GM21423 (cell line): ENCODE measurements around the gene CDH4.

Source experiments
- ATAC-seq: cut with Tn5 transposase; IDR thresholded peaks from one replicate; pipeline ENCODE4 v1.9.1; 2021; ENCODE audit warnings: mild to moderate bottlenecking, moderate library complexity; ENCODE audit not compliant: unreplicated experiment

The CDH4 gene

DNA sequence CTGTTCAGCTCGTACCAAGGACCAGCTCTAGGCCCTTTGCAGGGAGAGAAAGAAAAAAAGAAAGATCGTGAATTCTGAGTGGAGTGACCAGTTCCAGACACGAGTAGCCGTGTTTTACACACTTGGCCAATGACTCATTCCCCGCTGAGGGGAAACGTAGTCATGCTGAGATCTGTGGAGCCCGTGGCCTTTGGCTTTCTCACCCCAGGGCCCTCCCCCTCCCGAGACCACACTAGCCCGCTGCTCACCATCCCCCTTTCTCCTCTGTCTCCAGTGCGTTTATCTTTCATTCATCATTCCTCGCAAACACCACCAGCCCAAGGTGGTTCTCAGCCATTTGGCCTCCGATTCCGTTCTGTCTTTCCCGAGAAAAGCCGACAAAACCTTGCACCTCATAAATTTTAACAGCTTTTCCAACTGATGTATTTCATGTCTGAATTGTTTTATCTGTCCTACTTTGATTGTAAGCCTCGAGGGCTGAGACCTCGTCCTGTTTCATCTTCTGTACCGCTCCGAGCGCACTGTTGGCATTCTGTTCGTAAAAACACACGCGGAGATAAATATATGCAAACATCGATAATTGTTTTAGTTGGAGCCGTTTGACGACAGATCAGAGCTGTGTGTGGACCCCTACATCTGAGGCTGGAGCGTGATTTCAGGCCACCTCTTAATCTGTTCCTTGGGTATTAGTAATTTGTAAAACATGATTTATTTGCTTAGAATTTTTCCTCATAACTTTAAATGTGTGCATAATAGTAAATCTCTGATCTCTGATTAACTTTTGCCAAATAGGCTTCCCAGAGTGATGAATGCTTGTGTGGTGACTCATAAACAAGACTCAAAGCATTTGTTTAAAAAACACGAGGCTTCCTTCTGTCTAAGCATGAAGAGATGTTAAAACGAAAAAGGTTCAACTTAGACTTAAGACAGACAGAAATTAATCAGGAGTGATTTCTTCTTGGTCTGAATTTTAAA lies 336.6 kb downstream of the CDH4 start:
- no peak for ATAC-seq

DNA sequence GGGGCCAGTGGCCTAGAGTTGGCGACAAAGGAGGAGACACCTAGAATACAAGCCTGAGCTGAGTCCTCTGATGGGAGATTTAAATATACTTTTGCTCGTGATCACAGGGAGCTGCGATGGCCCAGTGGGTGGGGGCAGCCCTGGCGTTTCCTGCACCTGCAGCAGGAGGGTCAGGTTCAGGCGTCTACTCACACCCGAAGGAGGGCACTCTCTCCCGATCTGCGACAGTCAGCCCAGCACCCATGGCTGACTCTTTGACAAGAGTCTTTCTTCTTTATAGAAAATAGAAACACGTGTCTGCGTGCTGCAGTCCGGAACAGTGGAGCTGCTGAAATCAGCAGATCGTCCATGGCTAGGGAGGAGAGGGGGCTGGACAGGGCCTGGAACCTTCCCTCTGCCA lies 338.2 kb downstream of the CDH4 start:
- no peak for ATAC-seq

DNA sequence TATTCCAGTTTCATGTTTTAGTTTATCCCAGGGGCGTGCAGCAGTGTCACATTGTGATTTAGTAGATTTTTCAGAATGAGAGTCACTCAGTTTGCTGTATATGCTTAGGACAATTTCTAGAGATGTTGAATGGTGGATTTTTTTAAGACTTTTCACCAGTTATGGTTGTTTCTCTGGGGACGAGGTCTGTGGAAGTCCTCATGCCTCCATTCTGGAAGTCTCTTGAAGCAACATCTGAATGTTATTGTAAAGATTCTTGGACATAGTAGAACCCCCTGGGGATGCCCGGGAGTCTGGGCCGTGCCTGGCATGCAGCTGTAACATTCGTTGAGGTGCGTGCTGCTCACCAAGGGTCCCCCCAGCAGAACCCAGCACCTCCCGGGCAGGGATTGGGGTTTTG lies 341.5 kb downstream of the CDH4 start:
- no peak for ATAC-seq

DNA sequence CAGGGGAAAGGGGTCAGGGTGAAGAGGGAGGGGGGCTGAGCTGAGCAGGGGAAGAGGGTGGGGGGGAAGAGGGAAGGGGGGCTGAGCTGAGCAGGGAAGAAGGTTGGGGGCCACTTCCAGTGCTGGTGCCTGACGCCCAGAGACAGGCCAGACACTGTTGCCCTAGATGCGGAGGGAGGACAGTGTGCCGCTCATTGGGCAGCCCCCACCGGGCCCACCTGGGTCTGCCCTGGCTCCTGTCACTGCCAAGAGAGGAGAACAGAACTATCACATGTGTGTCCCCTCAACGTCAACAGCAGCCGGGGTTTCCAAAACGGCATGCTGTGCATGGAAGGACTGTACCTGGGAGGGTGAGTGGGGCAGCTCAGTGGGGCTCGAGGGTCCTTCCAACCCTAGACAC lies 342.1 kb downstream of the CDH4 start:
- ATAC-seq: no peak

DNA sequence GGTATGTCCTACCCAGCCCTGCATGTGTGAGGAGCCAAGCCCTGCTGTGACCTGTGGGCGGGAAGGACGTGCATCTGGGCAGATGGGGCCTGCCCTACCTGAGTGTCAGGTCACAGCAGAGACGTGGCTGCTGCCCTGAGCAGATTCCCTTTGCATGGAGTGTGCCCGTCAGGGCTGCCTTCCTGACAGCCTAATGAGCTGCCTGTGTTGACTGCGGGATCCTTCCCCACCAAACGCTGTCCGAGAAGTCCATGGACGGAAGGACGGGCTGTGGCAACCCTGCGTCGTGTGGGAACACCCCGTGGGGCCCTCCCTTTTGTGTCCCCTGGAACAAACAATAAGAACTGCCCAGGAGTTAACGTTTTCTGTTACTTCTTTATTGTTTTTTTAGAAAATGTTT lies 343.2 kb downstream of the CDH4 start:
- no peak for ATAC-seq

DNA sequence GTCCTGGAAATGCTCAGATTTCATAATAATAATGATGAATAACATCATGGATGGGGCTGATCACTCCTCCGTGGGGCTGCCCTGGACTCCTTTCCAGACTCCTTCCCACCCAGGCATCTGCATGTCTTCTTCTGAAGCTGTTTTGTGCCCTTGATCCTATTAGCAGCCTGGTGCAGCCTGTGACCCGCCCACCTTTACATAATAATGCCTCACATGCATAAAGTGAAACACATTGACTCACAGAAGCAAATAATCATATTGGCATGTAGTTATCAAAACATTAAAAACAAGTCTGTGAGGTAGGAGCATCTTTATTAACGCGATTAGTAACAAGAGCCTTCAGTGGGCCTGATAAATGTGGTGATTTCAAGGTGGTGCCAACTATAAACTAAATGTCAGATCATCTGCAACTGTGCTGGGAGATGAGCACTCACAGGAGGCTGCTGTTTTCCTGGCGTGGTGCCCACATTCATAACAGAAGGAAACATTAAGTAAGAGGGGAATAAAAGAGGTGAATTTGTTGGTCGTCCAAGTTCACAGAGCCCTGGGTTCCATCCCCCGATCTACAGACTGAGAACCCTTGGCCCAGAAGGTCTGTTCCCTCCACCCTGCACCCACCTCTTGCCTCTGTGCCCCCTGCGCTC lies 344.7 kb downstream of the CDH4 start:
- no peak for ATAC-seq

DNA sequence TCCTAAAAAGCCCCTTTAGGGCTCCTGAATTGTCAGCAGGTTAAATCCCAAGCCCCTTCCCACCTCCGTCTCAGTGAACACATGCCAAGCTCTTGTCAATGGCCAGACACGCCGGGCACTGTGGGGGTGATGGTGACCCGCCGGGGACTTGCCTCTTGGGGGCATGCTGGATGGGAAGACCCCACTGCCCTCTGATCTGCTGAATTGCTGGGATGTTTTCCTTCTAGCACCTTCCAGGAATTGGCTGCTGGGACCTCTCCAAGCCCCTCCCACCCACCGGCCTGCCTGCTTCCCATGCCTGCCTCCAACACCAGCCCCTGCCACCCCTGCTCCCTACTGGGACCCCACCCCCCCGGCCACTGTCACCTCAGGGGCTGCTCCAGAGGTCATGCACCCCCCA lies 345.9 kb downstream of the CDH4 start:
- ATAC-seq: no peak

DNA sequence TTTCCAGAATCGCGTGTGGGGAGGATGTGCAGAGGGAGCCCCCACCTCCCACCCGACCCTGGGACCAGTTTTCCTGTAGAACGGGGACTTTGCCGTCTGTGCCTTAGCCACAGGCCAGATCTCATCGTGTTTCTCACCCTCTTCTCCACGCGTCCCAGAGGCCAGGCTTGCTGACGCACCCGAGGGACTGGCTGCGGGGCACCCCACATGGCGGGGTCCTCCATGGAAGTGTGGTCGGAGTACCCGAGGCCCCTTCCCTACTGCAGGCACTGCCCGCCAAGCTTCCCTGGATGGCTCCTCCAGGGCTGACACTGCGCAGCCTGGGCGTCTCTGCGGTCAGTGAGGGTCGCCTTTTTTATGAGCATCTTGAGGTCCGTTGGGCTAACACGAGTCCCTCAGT lies 346.5 kb downstream of the CDH4 start:
- ATAC-seq: no peak

DNA sequence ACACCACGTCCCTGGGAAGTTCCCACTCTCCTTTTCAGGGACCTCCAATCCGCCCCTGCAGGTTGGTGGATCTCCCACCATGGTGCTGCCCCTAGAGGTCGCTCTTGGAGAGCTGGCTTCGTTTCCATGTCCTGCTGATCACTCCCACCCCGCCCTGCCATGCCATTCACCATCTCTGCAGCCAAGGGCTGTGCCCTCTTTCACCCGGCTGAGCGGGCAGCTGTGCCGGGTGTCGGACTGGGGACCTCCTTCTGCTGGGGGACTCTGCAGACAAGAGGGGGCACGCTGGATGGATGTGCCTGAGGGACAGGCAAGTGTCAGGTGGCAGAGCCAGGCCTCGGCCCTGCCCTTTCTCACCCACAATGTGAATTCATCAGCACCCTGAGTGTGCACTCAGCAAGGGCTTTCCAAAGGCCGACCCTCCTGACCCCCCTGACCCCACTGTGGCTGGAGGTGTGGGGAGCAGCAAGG lies 347.0 kb downstream of the CDH4 start:
- no peak for ATAC-seq

DNA sequence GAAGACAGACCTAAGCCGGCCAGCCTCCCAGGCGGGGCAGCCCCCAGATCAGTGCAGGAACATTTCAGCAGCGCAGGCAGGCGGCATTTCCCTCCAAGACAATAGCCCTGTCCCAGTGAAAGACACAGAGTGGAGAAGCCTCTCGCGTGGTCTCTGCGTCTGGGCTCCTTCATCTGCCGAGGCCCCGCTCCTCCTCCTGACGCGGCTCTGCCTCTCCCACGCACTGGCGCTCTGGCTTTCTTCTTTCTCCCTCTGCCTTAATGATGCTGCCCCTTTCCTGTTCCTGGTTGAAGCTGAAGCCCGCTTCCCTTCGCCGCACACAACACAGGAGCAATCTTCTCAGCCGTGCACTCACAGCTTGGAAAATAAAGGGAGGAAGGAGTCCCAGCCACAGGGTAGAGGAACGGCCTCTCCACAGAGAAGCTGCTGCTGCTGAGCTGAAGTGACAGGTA lies 347.5 kb downstream of the CDH4 start:
- no peak for ATAC-seq

DNA sequence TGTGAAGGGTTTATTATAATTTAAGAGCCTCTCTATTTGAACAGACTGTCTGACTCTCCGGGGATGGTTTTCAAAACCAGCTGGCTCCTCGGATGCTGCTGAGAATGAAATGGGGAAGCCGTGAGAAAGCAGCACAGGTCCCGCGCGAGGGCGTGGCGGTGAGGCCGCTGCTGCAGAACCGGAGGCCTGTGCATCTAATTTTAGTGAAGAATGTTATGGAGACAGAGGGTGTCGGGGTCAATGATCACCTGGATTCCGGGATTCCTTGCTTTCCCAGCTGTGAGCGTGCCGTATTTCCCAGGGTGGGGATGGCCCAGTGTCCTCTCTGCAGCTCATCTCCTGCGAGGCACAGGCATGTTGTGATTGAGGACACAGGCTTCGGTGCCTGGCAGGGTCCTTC lies 348.0 kb downstream of the CDH4 start:
- no peak for ATAC-seq

DNA sequence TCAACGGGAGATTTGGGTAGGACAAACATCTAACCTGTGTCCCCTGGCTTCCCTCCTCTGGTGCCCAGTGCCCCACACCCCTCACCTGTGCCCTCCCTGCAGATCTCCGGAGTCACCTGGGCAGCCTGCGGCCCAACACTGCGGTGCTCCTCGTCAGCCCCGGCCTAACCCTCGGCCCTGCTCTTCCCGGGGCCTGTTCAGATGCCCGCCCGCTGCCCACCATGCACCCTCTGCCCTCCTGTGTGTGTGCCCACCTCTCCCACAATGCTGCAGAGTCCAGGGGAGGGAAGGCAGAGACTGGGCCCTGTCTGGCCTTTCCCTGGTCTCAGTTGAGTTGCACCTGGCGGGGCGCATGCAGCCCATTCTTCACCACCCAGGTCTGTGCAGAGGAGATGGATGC lies 349.3 kb downstream of the CDH4 start:
- ATAC-seq: no peak

DNA sequence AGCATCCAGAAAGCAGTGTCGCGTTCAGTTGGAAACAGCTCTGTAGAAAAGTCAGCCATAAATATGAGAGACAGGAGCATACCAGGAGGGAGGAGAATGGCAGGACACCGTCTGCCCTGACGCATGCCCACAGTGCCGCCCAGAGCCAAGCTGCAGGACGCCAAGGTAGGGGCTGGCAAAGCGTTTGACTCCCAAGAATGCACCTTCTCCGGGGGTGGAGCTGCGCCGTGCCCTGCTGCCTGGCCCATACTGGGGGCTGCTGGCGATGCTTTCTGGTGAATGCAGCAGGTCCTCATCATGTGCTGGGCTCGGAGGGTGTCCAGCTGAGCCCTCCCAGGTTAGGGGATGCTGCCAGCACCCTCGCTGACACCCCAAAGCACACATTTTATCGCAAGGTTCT lies 349.8 kb downstream of the CDH4 start:
- ATAC-seq: no peak

DNA sequence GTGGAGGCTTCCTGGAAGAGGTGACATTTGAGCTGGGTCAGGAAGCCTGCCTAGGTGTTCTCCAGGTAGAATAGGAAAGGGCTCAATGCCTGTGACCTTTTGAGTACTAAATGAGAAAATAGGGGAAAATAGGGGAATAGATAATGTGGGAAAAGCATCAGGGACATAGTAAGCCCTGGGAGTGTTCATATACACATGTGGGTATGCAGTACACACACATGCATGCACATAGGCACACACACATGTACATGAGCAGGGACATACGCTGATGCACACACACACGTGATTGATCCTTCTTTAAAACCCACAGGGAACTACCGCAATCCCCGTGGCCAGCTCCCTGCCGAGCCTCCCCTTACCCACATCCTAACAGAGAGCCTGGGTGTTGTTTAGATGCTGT lies 351.7 kb downstream of the CDH4 start:
- ATAC-seq: no peak

DNA sequence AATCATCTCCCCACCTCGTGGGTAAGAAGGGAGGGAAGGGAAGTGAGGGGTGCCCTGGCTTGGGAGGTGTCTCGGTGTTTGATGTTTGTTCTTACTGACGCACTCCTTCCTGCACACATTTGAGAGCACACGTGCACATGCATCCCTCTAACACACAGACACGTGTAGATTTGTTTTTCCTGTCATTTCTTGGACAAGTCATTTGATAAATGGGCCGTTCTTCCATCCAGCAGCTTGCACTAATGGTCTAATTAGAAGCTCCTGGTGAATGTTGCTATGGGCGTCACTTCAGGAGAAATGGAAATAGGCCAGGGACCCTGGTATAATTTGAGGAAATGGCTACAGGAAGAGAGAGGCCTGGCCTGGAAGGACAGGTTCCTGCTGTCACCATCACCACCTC lies 352.5 kb downstream of the CDH4 start:
- ATAC-seq: no peak

DNA sequence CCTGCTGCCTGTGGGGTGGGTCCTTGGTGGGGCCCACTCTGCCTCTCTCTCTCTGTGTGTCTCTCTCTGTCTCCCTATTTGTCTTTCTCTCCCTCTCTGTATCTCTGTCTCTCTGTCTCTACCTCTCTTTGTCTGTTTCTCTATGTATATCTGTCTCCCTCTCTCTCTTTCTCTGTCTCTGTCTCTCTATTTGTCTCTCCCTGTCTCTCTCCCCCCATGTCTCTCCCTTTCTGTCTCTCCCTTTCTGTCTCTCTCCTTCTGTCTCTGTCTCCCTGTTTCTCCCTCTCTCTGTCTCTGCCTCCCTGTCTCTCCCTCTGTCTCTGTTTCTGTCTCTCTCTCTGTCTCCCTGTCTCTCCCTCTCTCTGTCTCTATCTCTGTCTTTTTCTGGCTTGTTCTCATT lies 353.2 kb downstream of the CDH4 start:
- ATAC-seq: no peak

DNA sequence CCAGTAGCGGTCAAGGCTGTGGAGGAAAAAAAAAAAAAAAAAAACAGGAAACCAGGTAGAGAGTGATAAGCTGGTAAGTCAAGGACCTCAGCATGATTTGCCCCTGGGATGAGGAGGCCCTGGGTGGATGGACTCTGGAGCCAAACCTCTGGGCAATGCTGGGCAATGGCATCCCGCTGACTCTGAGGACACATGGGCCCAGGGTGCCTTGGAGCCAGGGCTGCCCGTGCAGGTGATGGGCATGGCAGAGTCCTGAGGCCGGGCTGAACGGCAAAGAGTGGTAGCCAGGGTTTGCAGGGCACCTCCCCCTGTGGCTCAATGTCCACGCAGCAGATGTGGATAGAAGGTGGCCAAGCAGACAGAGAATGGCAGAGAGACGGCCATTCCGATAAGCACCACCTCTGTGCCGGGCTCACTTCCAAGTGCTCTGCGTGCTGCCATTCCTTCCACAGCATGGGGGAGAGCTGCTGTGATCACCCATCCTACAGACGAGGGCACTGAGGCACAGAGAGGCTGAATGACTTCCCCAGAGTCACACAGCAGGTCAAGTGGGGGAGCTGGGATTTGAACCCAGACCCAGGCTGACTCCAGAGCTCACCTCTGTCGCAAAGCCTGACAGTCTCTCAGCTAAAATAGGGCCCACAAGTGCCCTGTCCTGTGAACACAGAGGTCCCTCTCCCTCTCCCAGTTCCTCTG lies 353.9 kb downstream of the CDH4 start:
- no peak for ATAC-seq

DNA sequence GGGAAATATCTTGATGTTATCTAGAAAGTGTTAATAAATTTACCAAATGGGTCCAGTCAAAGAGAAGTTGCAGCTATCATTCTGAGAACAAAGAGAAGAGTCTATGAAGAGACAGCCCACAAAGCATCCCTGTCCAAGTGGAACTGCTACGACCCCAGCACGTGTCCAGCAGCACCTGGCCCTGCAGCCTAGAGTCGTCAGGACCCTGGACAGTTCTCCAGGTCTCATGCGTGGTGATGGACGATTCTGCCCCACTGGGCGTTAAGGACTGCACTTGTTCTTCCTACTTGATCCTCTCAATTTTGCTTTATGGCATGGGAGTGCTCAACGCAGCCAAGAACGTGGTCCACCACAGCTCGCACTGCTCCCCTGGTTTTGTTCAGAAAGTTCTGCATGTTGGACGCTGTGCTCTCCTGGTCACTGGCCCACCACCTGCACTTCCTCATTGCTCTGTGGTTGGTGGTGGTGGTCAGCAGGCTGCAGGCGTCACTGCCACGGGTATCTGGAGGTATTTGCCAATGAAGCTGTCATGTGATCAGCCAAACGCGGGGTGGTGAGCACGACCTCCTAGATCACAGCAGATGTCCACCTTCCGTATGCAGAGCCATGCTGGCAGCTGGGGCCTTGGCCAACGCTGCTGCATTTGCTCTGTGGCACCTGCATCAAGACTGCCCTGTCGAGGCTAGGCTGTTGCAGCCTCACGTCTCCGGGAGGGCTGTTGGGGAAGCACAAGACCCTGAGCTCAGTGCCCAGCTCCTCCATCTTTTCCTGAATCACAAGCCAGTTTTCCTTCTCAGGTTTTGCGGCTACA lies 356.4 kb downstream of the CDH4 start:
- ATAC-seq: no peak

DNA sequence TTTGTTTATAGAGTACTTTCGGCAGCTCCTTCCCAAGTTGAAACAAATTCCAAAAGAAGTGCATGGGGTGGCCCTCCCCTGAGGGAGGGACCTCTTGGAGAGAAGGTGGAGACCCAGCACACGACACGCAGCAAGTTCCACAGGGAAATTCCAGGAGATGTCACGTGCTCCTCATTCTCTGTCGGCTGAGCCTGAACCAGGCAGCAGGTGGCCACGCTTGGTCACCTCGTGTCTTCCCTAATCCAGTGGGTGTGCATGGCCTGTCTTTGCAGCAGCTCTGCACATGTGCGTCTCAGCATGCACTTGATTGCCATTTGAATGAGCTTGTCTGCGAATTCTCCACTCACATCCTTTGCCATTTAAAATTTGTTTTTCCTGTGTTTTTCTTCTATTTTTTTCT lies 357.4 kb downstream of the CDH4 start:
- ATAC-seq: no peak

DNA sequence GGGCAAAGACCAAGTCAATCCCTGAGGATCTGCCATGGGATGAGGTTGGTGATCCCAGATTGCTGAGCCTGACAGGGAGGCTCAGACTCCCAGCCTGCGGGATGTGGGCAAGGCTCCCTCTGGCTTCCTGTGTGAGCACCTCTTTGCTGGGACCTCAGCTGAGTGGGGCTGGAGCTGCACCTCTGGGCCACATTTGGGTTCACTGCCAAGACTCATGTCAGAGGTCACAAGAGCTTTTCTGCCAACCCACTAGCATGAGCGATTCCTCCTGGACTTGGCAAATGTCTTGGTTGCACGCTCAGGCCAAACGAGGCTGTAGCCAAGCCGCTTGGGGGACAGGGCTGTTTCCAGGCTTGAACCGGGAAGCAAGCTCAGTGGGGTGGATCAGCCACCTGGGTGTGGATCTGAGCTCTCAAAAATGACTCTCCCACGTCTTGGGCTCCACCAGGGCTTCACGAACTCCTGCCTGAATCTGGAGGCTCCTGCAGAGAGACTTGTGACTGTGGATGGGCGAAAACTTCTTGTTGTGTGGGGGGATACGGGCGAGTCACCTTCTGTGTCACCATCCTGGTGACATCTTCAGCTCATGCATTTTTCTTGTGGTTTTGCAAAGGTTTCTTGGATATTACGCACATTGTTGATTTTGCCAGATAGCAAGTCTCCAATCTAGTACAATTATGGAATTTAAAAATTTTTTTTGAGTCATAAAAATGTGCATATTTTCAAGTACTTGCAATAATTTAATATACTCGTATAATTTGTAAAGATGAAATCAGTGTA lies 359.5 kb downstream of the CDH4 start:
- ATAC-seq: no peak
